ENCODE results near the gene TIMP2.

Gene TIMP2, protein sequence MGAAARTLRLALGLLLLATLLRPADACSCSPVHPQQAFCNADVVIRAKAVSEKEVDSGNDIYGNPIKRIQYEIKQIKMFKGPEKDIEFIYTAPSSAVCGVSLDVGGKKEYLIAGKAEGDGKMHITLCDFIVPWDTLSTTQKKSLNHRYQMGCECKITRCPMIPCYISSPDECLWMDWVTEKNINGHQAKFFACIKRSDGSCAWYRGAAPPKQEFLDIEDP

DNA sequence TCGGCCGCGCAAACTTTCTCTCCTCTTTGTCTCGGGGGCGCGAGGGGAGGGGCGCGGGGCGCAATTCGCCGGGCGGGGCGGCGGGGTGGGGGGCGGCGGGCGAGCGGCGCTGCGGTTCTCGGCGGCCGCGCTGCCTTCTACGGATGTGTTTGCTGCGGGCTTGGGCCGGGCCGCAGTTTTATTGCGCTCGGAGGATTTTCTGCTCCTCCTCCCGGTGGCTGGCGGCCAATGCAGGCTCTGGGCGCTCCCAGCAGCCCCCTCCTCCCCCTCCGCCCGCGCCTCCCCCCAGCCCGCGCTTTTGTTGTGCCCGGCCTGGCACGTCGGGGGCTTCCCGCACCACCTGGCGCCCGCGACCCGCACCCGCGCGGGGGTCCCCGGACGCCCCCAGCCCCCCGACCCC lies at the start of gene TIMP2:
Gene TIMP2 (minus strand): TSS at position 154 of the 400 bp plus-strand sequence. CDS start 299 bp downstream, outside the sequence.
- H3K4me3 ChIP-seq (ENCODE audit: low read length), result peak within 1 kb of the TSS; percentile 86
- peak; percentile 83 for DNase-seq (ENCODE audit: low read depth)
- TF ChIP-seq, protein P1, sequence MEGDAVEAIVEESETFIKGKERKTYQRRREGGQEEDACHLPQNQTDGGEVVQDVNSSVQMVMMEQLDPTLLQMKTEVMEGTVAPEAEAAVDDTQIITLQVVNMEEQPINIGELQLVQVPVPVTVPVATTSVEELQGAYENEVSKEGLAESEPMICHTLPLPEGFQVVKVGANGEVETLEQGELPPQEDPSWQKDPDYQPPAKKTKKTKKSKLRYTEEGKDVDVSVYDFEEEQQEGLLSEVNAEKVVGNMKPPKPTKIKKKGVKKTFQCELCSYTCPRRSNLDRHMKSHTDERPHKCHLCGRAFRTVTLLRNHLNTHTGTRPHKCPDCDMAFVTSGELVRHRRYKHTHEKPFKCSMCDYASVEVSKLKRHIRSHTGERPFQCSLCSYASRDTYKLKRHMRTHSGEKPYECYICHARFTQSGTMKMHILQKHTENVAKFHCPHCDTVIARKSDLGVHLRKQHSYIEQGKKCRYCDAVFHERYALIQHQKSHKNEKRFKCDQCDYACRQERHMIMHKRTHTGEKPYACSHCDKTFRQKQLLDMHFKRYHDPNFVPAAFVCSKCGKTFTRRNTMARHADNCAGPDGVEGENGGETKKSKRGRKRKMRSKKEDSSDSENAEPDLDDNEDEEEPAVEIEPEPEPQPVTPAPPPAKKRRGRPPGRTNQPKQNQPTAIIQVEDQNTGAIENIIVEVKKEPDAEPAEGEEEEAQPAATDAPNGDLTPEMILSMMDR (conservative IDR thresholded peaks at IDR 0.05; ENCODE audit: low read length), result no peak; the same call in 1 of the 2 replicates

DNA sequence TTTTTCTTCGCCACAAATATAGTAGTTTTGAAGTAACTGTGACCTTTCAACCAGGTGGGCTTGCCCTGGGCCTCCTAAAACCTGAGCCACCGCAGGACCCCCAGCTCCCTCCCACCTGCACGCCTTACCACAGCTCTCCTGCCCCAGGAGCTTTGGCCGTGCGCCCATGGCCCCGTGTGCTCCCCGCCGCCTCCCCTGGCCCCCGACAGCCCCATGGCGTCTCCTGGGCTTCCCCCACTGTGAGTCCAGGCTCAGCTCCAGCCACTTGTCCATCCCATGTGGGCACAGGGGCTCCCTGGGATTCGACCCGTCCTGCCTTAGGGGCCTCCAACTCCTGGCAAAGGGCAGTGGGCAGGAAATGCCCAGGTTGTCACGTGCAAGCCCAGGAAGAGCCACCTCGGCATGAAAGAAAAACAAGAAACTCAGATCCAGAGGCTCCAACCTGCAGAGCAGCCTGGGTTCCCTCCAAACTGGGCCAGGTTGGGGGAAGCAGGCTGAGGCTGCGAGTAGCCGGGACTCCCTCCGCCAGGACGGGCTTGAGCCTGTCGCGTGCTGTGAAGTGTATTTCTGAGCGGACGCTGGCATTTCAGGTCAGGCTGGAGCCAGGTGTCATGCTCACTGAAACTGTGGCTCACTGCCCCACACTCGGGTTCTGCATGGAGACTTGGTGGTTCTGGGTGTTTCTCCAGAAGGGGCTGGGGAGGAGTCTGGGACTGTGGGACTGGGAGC lies 48.8 kb upstream of the TIMP2 start:
- no peak overlapping the region for H3K4me3 ChIP-seq (ENCODE audit: low read length)
- DNase-seq (ENCODE audit: low read depth), result no peak
- TF ChIP-seq, protein P1 (conservative IDR thresholded peaks at IDR 0.05; ENCODE audit: low read length), result no peak

DNA sequence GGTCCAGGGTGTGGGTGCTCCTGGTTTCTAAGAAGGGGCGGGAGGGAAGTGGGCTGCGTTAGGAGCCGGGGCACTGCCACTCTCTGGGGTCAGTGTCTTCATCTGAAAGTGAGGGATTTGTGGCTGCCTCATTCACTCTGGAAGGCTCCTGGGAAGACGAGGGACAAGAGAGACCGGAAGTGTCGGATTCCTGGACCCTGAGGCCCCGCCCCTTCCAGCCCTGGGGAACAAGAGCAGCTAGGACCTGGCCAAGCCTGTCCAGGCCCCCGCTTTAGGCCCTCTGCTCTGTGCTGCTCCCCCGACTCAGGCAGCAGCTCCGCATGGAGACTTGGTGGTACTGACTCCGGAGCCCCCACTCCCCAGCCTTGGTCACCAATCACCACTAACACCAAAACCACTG lies 48.0 kb upstream of the TIMP2 start:
- H3K4me3 ChIP-seq (ENCODE audit: low read length), result no peak overlapping the region
- TF ChIP-seq, protein P1 (conservative IDR thresholded peaks at IDR 0.05; ENCODE audit: low read length), result no peak
- no peak for DNase-seq (ENCODE audit: low read depth)

DNA sequence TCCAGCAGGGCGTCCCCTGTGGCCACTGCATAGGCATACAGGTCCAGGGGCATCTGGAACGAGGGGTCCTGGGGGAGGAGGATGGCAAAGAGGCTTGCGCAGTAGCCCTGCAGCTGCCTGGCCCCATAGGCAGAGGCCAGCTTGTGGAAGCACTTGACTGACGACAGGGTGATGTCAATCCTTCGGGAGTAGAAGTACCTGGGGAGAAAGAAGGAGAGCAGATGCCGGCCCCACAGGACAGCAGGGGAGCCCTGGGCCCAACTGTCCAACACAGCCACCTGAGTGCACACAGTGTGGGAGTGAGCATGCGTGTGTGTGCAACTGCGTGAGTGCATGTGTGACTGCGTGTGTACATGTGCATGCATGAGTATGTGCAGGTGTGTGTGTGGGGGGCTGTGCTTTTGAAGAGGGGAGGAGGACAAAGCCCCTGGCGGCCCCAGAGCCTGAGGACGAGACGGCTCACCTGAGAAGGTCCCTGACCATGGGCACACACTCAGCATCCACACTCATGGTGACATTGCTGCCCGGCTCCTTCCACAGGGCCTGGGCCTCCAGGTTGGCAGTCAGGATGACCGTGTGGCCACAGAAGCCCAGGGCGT lies 47.4 kb upstream of the TIMP2 start:
- H3K4me3 ChIP-seq (ENCODE audit: low read length), result no peak overlapping the region
- TF ChIP-seq, protein P1 (conservative IDR thresholded peaks at IDR 0.05; ENCODE audit: low read length), result no peak
- no peak for DNase-seq (ENCODE audit: low read depth)

DNA sequence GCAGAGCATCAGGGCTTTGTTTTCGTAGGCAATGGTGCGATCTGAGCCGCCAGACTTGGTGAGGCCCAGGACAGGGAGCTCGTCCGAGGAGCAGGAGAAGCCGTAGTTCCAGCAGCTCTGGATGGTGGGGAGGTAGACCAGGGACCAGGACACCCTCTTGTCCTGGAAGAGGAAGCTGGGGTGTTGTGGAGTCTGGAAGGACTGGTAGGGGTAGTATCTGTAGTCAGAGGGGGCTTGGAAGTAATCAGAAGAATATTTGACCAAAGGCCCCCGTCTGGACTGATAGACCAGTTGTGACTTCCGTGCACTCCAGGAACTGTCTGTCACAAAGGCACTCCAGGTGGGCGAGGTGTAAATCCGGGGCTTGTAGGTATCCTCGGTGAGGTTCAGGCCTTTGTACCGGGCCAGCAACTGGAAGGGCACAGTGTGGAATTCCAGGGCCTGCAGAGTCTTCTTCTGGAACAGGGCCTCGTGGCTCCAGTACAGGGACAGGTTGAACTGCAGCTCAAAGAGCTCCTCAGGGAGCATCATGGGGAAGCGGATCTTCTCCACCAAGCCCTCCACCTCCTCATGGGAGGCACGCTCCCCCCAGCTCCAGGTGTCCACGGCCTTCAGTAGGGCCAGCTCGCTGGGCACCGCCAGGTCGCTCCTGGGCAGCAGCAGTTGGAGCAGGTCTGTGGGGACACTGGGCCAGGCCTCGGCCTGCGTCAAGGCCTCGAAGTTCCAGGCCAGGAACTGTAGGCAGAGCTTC lies 46.7 kb upstream of the TIMP2 start:
- TF ChIP-seq, protein P1 (conservative IDR thresholded peaks at IDR 0.05; ENCODE audit: low read length), result no peak
- no peak for DNase-seq (ENCODE audit: low read depth)
- no peak overlapping the region for H3K4me3 ChIP-seq (ENCODE audit: low read length)

DNA sequence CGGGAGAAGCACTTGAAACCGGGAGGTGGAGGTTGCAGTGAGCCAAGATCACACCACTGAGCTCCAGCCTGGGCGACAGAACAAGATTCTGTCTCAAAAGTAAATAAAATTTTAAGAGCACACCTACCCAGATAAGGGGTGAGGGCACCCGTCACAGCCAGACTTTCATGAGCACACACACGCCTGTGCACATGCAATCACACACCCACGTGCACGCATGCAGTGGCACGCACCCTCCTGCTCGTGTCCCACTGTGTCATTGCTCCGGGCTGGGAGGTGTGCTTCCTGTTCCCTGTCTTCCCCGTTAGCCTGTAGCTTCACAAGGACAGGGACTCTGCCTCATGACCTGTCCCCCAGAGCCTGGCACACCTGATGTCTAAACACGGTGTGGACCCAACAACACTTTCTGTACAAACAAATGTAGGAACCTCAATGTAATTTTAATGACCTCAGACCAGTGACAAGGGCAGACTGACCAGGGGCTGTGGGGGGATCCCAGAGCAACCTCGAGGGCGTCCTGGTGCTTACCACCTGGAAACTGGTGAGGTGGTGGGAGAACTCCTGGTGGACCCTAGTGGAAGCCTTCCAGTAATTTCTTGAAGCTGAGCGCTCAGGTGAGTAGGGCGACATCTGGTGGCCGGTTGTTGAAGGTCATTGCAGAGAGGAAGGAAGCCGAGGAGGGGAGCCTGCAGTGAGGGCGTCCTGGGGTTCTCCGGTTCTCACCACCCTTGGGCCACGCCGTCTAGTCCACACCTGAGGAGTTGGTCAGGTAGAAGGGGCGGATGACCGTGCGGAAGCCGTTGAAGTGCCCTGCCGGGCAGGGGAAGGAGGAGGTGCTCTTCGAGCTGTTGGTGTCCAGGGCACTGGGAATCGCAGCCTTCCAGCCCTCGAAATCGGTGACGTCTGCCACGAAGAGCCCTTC lies 45.9 kb upstream of the TIMP2 start:
- DNase-seq (ENCODE audit: low read depth), result peak; percentile 61
- TF ChIP-seq, protein P1 (conservative IDR thresholded peaks at IDR 0.05; ENCODE audit: low read length), result peak; percentile 85
- H3K4me3 ChIP-seq (ENCODE audit: low read length), result no peak overlapping the region
